GM23338 (cell line): ENCODE data around the gene GALNT5. TPM values are rescaled to one million over a fixed set of nuclear protein-coding genes. Genes with fewer than 3 reads are reported as not detected.

Experiments used
- ATAC-seq: fragments of 200-7000 bp; cut with Tn5 transposase; 3 replicates; pipeline ENCODE4 v1.9.1; 2020
- DNase-seq: peaks from one replicate; pipeline ENCODE4 v3.0.0-alpha.2; 2015; ENCODE audit warnings: low spot score
- H2AFZ ChIP-seq: fragments of 200-600 bp; sonication (generic); 2 replicates; pipeline ENCODE4 v1.8.0; 2016; ENCODE audit warnings: antibody characterized with exemption, mild to moderate bottlenecking, moderate library complexity
- H3F3A ChIP-seq: fragments of 200-600 bp; sonication (generic); replicated peaks from 2 replicates; pipeline ENCODE4 v1.8.0; 2017; ENCODE audit warnings: antibody characterized with exemption, mixed run types, low read depth
- H3K27ac ChIP-seq: fragments of 200-600 bp; sonication (generic); 2 replicates; pipeline ENCODE4 v1.6.1; 2016; ENCODE audit warnings: low read depth
- H3K27me3 ChIP-seq: fragments of 200-600 bp; sonication (generic); 2 replicates; pipeline ENCODE4 v1.8.0; 2016; ENCODE audit warnings: mild to moderate bottlenecking, mixed run types, moderate library complexity; ENCODE audit not compliant: insufficient read depth
- H3K36me3 ChIP-seq: fragments of 200-600 bp; sonication (generic); 2 replicates; pipeline ENCODE4 v1.8.0; 2016; ENCODE audit warnings: mild to moderate bottlenecking; ENCODE audit not compliant: insufficient read depth
- H3K4me1 ChIP-seq: fragments of 200-600 bp; sonication (generic); 2 replicates; pipeline ENCODE4 v1.8.0; 2016; ENCODE audit warnings: mild to moderate bottlenecking, moderate library complexity; ENCODE audit not compliant: insufficient read depth
- H3K4me2 ChIP-seq: fragments of 200-600 bp; sonication (generic); 2 replicates; pipeline ENCODE4 v1.7.1; 2017; ENCODE audit warnings: mixed run types
- H3K4me3 ChIP-seq: fragments of 200-600 bp; sonication (generic); 2 replicates; pipeline ENCODE4 v1.6.1; 2016; ENCODE audit warnings: mixed run types
- H3K79me2 ChIP-seq: fragments of 200-600 bp; sonication (generic); replicated peaks from 2 replicates; pipeline ENCODE4 v1.8.0; 2017; ENCODE audit warnings: mild to moderate bottlenecking; ENCODE audit not compliant: insufficient read depth
- H3K9me2 ChIP-seq: fragments of 200-600 bp; sonication (generic); 2 replicates; pipeline ENCODE4 v1.8.0; 2017; ENCODE audit not compliant: insufficient read depth
- H4K20me1 ChIP-seq: fragments of 200-600 bp; sonication (generic); replicated peaks from 2 replicates; pipeline ENCODE4 v1.8.0; 2017; ENCODE audit warnings: mild to moderate bottlenecking; ENCODE audit not compliant: insufficient read depth
- H3K27ac Mint-ChIP-seq: 2 replicates; pipeline ENCODE4 v1.8.0; 2020; ENCODE audit warnings: inconsistent platforms, mild to moderate bottlenecking, moderate library complexity, mixed read lengths
- H3K27me3 Mint-ChIP-seq: 3 replicates; pipeline ENCODE4 v1.8.0; 2022; ENCODE audit warnings: low read depth, mild to moderate bottlenecking, moderate library complexity, mixed read lengths, inconsistent platforms; ENCODE audit not compliant: insufficient read depth, poor library complexity
- H3K36me3 Mint-ChIP-seq: 3 replicates; pipeline ENCODE4 v1.8.0; 2021; ENCODE audit warnings: low read depth, mild to moderate bottlenecking, inconsistent platforms, moderate library complexity, mixed read lengths
- H3K4me1 Mint-ChIP-seq: 3 replicates; pipeline ENCODE4 v1.8.0; 2020; ENCODE audit warnings: mild to moderate bottlenecking, inconsistent platforms, mixed read lengths
- H3K4me3 Mint-ChIP-seq: 3 replicates; pipeline ENCODE4 v1.8.0; 2021; ENCODE audit warnings: moderate library complexity, mild to moderate bottlenecking, inconsistent platforms, mixed read lengths
- H3K9me3 Mint-ChIP-seq: 3 replicates; pipeline ENCODE4 v1.8.0; 2020; ENCODE audit warnings: moderate library complexity, mild to moderate bottlenecking, inconsistent platforms, mixed read lengths
- CTCF ChIP-seq, 2 experiments: fragments of 200-600 bp in 1 of 2; sonication (generic) in 1 of 2; conservative IDR thresholded peaks; 2 replicates each; pipeline versions ENCODE4 v1.5.1 to v1.6.1; 2016 to 2017; ENCODE audit warnings: antibody characterized with exemption in 2 of 2, low read depth in 2 of 2, mild to moderate bottlenecking in 2 of 2, moderate library complexity in 1 of 2
- EZH2 ChIP-seq: fragments of 200-600 bp; sonication (generic); IDR thresholded peaks from one replicate; pipeline ENCODE4 v1.8.0; 2017; ENCODE audit warnings: antibody characterized with exemption, mild to moderate bottlenecking, low read depth; ENCODE audit not compliant: unreplicated experiment
- JUNB ChIP-seq: IDR thresholded peaks from one replicate; pipeline ENCODE4 v1.6.1; 2016; ENCODE audit warnings: antibody characterized with exemption; ENCODE audit not compliant: unreplicated experiment
- NANOG ChIP-seq: IDR thresholded peaks from 2 replicates; pipeline ENCODE4 v1.6.1; 2016; ENCODE audit warnings: antibody characterized with exemption, borderline replicate concordance
- ZNF462 ChIP-seq: fragments of 250-450 bp; sonication (Bioruptor Pico); IDR thresholded peaks from 2 replicates; pipeline ENCODE4 v1.5.0; 2020; ENCODE audit warnings: mild to moderate bottlenecking, moderate library complexity
- polyA plus RNA-seq: library from polyadenylated mRNA; unstranded; fragments of >200 nt; fragmentation: Nextera tagmentation; extraction: Ambion mirVana; gene quantifications from 2 replicates; pipeline ENCODE4 v1.2.1, GENCODE V29; 2016
- total RNA-seq: library from RNA; depleted of rRNA; stranded (reverse); fragments of >200 nt; shearing (Covaris generic); gene quantifications from 2 replicates; pipeline ENCODE4 v1.2.3, GENCODE V29; 2014

Gene GALNT5
- total and polyA plus RNA-seq, 2 experiments from 2014 or later: 0.05 to 0.14 TPM

- no peak overlapping the region for H3K4me3 Mint-ChIP-seq
Measured at GRCh38 chr2:157302492-157303099, 45.1 kb downstream of the GALNT5 start.

More at GRCh38 chr2:157302492-157303099, 45.1 kb downstream of the GALNT5 start:
- Histone ChIP-seq H3K4me2 (no peak overlapping the region), H3K27ac (no peak overlapping the region), H4K20me1 (no peaks in the 10 kb centered on the region), H3K9me2 (no peaks in the 10 kb centered on the region), H3K4me3 (no peak overlapping the region), H3K79me2 (no peaks in the 10 kb centered on the region), H2AFZ (no peak overlapping the region), H3F3A (no peaks in the 10 kb centered on the region), H3K27me3 (no peaks in the 10 kb centered on the region), H3K4me1 (no peaks in the 10 kb centered on the region), H3K36me3 (no peaks in the 10 kb centered on the region)
- Mint-ChIP-seq H3K36me3 (no peaks in the 10 kb centered on the region), H3K27ac (no peak overlapping the region), H3K27me3 (peaks cover 1% of the 10 kb centered on the region), H3K4me1 (peaks cover 11% of the 10 kb centered on the region; the same call in 2 of the 3 replicates), H3K9me3 (no peaks in the 10 kb centered on the region)
- DNase-seq (peak; percentile 80), ATAC-seq (peak; percentile 72)
- no peak for TF ChIP-seq ZNF462 (CRISPR knock-in tag)
- TF ChIP-seq EZH2: no peak
- no peak for TF ChIP-seq JUNB
- no peak for TF ChIP-seq NANOG
- TF ChIP-seq CTCF (conservative IDR thresholded peaks at IDR 0.05; ENCODE audit: low read depth in 2 of 2): peak; percentile 80 to 91
